Sigmoid colon (tissue), 7 donors: ENCODE measurements around the gene NTRK3. TPM values are rescaled to one million over a fixed set of nuclear protein-coding genes. Genes with fewer than 3 reads are reported as not detected.

Experiments used
- DNase-seq: peaks from one replicate; pipeline ENCODE4 v3.0.0-alpha.2; 2019
- H3K27ac ChIP-seq, 4 donors: fragments of 200-600 bp; sonication (generic); one replicate each; pipeline ENCODE4 v1.5.1; 2016 to 2019; ENCODE audit warnings: mild to moderate bottlenecking in 1 of 4
- H3K27me3 ChIP-seq, 3 donors: fragments of 200-600 bp; sonication (generic); one replicate each; pipeline ENCODE4 v1.5.1; 2019; ENCODE audit warnings: mild to moderate bottlenecking in 1 of 3
- H3K36me3 ChIP-seq, 4 donors: fragments of 200-600 bp; sonication (generic); one replicate each; pipeline ENCODE4 v1.5.1; 2016 to 2019
- H3K4me1 ChIP-seq, 4 donors: fragments of 200-600 bp; sonication (generic); one replicate each; pipeline ENCODE4 v1.5.1; 2017 to 2019
- H3K4me3 ChIP-seq, 4 donors: fragments of 200-600 bp; sonication (generic); one replicate each; pipeline ENCODE4 v1.5.1; 2017 to 2019; ENCODE audit warnings: mild to moderate bottlenecking in 2 of 4, moderate library complexity in 1 of 4
- H3K9me3 ChIP-seq, 4 donors: fragments of 200-600 bp in 3 of 4; sonication (generic) in 3 of 4; one replicate each; pipeline versions ENCODE4 v1.5.1 to v1.6.1; 2013 to 2019
- CTCF ChIP-seq, 4 experiments: fragments of 450-650 bp in 3 of 4; fragments of 200-600 bp in 1 of 4; IDR thresholded peaks; one replicate each; pipeline ENCODE4 v1.5.1; 2016 to 2019; ENCODE audit warnings: antibody characterized with exemption in 4 of 4, mild to moderate bottlenecking in 3 of 4, moderate library complexity in 2 of 4
- EP300 ChIP-seq, 4 donors: sonication (generic); formaldehyde crosslinking; IDR thresholded peaks; one replicate each; pipeline ENCODE4 v1.6.1; 2017; ENCODE audit warnings: antibody characterized with exemption in 4 of 4
- POLR2A ChIP-seq, 2 donors: fragments of 450-650 bp; IDR thresholded peaks; one replicate each; pipeline ENCODE4 v1.6.1; 2016; ENCODE audit warnings: antibody characterized with exemption in 2 of 2, mild to moderate bottlenecking in 2 of 2, moderate library complexity in 2 of 2
- POLR2AphosphoS5 ChIP-seq, 4 donors: sonication (generic); formaldehyde crosslinking; IDR thresholded peaks; one replicate each; pipeline ENCODE4 v1.6.1; 2017; ENCODE audit warnings: antibody characterized with exemption in 4 of 4
- WGBS, 2 donors: extraction: QIAGEN DNeasy Blood & Tissue Kit; methylation state at CpG; one replicate each; pipeline ENCODE4 v1.1.7; 2013; 5-methylcytosine and 5-hydroxymethylcytosine counted together
- intact Hi-C: fragments of 100-400 bp; cut with DNase I; formaldehyde crosslinking; loops from one replicate; pipeline ENCODE4 v1.15.1; 2023
- polyA plus RNA-seq, 3 donors: library from polyadenylated mRNA; stranded (reverse); fragments of 200-250 nt; gene quantifications; one replicate each; pipeline ENCODE4 v1.2.3, GENCODE V29; 2013
- total RNA-seq, 4 donors: library from RNA; depleted of rRNA; stranded (reverse); fragments of >200 nt; gene quantifications; one replicate each; pipeline ENCODE4 v1.1.0, GENCODE V29; 2016
- donor health status: healthy with polysubstance abuse.
- donor health status: Bipolar disorder and iron deficiency.
- donor health status: healthy.

NTRK3 gene
- total and polyA plus RNA-seq, 7 donors = 1.1 to 13.0 (median 3.6) TPM; not detected in 2

GRCh38 chr15:88239594-88239993, 16.9 kb downstream of the NTRK3 start:
- Histone ChIP-seq H3K36me3 (no peaks in the 10 kb centered on the region), H3K4me3 (no peak overlapping the region), H3K27me3 (no peaks in the 10 kb centered on the region), H3K9me3 (no peaks in the 10 kb centered on the region), H3K4me1 (peaks cover 0 to 4% (median 0%) of the 10 kb centered on the region in 4 donors), H3K27ac (no peak overlapping the region)
- DNase-seq = no peak
- intact Hi-C loops = no loop called here
- 81 to 87% methylated on average over 9 of the region's 9 CpGs for WGBS, 2 donors
- TF ChIP-seq POLR2A (IDR thresholded peaks at IDR 0.05) (no peak), CTCF (IDR thresholded peaks at IDR 0.05) (no peak), POLR2AphosphoS5 (IDR thresholded peaks at IDR 0.05) (no peak), EP300 (IDR thresholded peaks at IDR 0.05) (no peak)

- no peaks in the 10 kb centered on the region for H3K9me3 ChIP-seq
- H3K27ac ChIP-seq = peak overlapping the region in 1 of 4 donors; percentile 8
- DNase-seq = no peak
- H3K27me3 ChIP-seq = no peaks in the 10 kb centered on the region
- 61 to 66% methylated on average over 8 of the region's 8 CpGs for WGBS, 2 donors
- H3K4me1 ChIP-seq = peaks cover 0 to 4% (median 0%) of the 10 kb centered on the region in 4 donors
- intact Hi-C loops = no loop called here
- TF ChIP-seq POLR2A (IDR thresholded peaks at IDR 0.05) (no peak), CTCF (IDR thresholded peaks at IDR 0.05) (no peak), POLR2AphosphoS5 (IDR thresholded peaks at IDR 0.05) (no peak), EP300 (IDR thresholded peaks at IDR 0.05) (no peak)
- no peak overlapping the region for H3K4me3 ChIP-seq
- no peaks in the 10 kb centered on the region for H3K36me3 ChIP-seq
Observed at GRCh38 chr15:88238618-88239430, 17.7 kb downstream of the NTRK3 start.

GRCh38 chr15:88234711-88235110, 21.8 kb downstream of the NTRK3 start:
- no peak for DNase-seq
- no peaks in the 10 kb centered on the region for H3K9me3 ChIP-seq
- no peaks in the 10 kb centered on the region for H3K36me3 ChIP-seq
- intact Hi-C loops = no loop called here
- H3K27ac ChIP-seq = no peak overlapping the region
- TF ChIP-seq POLR2AphosphoS5 (IDR thresholded peaks at IDR 0.05) = no peak
- TF ChIP-seq EP300 (IDR thresholded peaks at IDR 0.05) = no peak
- no peak for TF ChIP-seq POLR2A (IDR thresholded peaks at IDR 0.05)
- TF ChIP-seq CTCF (IDR thresholded peaks at IDR 0.05) = no peak
- 83 to 87% methylated on average over 8 of the region's 8 CpGs for WGBS, 2 donors
- no peaks in the 10 kb centered on the region for H3K27me3 ChIP-seq
- H3K4me1 ChIP-seq = peaks cover 0 to 4% (median 0%) of the 10 kb centered on the region in 4 donors
- no peak overlapping the region for H3K4me3 ChIP-seq

- WGBS, 2 donors = 77 to 84% methylated on average over 9 of the region's 9 CpGs
- peaks cover 0 to under 1% (median 0%) of the 10 kb centered on the region in 4 donors for H3K4me1 ChIP-seq
- no peak overlapping the region for H3K27ac ChIP-seq
- no peaks in the 10 kb centered on the region for H3K9me3 ChIP-seq
- DNase-seq = no peak
- intact Hi-C loops = no loop called here
- H3K36me3 ChIP-seq = no peaks in the 10 kb centered on the region
- no peaks in the 10 kb centered on the region for H3K27me3 ChIP-seq
- TF ChIP-seq EP300 (IDR thresholded peaks at IDR 0.05) (no peak), POLR2AphosphoS5 (IDR thresholded peaks at IDR 0.05) (no peak), POLR2A (IDR thresholded peaks at IDR 0.05) (no peak)
- no peak overlapping the region for H3K4me3 ChIP-seq
Observed at GRCh38 chr15:88233921-88234320, 22.6 kb downstream of the NTRK3 start.

GRCh38 chr15:88232771-88233201, 23.8 kb downstream of the NTRK3 start:
- Histone ChIP-seq H3K9me3 (no peaks in the 10 kb centered on the region), H3K27me3 (no peaks in the 10 kb centered on the region), H3K27ac (no peak overlapping the region), H3K4me1 (no peaks in the 10 kb centered on the region), H3K36me3 (no peaks in the 10 kb centered on the region), H3K4me3 (no peak overlapping the region)
- intact Hi-C loops = no loop called here
- no peak for DNase-seq
- TF ChIP-seq POLR2AphosphoS5 (IDR thresholded peaks at IDR 0.05) (no peak), POLR2A (IDR thresholded peaks at IDR 0.05) (no peak), EP300 (IDR thresholded peaks at IDR 0.05) (no peak), CTCF (IDR thresholded peaks at IDR 0.05) (no peak)
- WGBS, 2 donors = 56 to 80% methylated on average over 4 of the region's 4 CpGs
